GM11168 (cell line): ENCODE measurements around the gene LPP.

ENCODE experiments used
- in situ Hi-C: fragments of 300-500 bp; cut with MboI; formaldehyde crosslinking; loops from one replicate; pipeline ENCODE4 v1.12.0; 2022; ENCODE audit warnings: low sequenced_read_pairs; ENCODE audit not compliant: unreplicated experiment

Gene LPP

DNA sequence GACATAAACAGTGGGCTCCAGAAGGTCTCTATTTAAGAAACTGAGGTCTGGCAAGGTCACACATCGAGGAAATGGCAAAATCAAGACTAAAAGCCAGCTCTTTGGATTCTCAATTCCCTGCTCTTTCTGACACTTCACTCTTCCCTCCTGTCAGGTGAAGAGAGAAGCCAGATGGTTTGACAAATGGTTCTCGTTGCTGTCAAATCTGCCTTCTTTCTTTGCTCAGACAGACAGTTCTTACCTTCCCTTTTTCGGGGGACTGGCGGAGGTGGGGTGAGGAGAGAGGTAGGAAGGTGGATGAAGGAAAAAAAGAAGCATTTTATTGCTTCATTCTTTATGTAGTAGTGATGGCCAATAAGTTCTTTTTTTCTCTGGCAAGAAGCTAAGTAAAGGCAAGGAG is 133.4 kb downstream of the LPP start:
- in situ Hi-C loops: no loop called here

DNA sequence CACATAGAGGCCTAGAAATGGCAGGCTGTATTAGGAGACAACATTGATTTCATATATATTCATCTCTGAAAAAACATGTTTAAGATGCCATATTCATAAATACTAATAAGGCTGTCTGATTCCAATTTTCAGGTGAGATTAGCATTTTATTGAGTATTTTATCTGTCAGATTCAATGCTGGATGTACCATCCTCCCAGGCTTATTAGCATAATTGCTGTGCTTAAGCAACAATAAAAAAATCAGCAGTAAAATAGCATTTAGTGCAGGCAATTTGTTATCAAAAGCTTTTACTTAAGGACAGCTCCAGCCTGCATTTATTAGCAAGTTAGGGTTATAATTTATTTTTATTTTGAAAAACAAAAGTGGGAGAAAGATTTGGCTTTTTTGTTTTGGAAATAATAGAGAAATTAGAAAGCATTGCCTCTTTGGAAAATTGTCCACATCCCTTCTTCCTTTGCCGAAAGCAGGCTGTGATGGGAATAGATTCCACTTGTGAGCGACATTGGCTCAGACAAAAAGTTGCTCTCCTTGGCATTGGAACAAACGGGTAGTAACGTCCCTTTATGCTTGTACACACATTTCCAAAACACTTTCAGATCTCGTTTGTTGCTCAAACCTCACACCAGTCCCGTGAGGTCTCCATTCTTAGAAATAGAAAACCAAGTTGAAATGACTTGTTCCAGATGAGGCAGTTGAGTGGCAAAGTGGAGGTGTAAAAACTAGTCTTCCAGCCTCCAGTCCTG is 134.0 kb downstream of the LPP start:
- in situ Hi-C loops: no loop called here

DNA sequence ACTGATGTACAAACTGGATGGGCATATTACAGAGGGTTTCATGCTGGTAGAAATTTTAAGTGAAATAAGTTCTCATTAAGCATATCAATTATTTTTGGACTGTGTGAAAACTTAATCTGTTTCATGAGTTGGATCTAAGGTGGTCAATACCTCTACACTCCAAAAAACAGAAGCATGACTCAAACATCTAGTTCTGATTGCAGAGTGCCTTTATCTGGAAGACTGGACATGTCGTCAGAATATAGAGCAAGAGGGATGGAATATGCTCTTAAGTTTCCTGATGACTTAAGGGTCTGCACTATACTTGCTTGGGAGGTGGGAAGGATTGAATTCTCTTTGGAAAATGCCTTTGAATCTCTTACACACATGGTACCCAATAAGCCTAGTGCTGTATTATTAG is 138.3 kb downstream of the LPP start:
- in situ Hi-C loops: no loop called here

DNA sequence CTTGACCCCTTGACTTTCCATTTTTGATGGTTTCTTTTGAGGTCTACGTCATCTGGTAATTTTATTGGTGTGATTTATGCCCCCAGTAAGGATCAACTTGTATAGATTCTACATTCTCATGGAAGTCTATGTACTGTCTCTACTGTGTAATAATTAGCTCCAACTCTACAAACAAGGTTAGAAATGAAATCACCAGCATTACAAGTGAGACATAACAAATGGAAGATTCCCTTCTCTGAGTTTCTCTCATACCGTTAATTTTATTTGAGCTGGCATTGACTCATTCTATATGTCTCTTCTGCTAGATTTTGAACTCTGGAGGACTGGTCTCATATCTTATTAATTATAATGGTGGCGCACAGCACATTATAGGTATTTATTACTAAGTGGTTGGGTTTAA is 138.9 kb downstream of the LPP start:
- in situ Hi-C loops: no loop called here

DNA sequence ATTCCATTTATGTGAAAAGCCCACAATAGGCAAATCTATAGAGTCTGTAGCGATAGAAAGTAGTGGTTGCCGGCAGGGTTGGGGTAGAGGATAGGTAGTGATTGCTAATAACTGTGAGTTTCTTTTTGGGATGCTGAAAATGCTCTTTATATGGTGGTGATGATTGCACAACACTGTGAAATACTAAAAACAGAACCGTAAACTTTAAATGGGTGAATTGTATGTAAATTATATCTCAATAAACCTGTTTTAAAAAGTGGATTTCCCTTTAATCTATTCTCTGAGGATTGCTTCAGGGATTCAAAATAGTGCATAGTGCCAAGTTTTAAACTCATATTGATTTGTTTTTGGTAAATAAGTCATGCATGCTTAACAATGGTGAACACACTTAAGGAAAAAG is 140.2 kb downstream of the LPP start:
- in situ Hi-C loops: no loop called here

DNA sequence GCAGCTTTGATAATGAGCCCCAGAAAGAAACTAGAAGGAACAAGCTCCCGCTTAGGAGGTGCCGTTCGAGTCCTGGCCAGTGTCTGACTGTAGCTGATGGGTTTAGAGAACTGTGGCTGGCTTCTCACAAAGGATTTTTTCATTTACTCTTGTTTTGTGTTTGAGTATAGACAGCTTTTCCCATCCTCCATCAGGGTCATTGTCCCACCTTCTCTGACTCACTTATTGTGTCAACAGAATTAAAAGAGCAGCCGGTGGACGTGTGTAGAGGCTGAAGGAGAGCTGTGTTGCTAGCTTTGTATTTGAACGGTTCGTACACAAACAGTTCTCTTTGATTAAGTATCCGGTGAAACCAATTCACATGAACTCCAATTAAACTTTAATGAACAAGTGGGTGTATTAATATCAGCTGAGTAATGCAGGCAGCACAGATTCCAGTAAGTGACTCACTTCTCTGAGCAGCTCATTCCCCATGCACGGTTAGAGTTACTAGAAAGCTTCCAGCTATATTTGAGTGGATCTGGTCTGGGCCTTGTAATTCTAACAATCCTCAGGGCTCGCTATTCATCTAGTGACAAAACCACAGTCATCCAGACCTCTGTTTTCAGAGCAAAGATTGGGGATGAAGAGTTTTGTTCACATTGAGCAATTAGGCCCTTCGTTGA is 141.0 kb downstream of the LPP start:
- in situ Hi-C loops: no loop called here

DNA sequence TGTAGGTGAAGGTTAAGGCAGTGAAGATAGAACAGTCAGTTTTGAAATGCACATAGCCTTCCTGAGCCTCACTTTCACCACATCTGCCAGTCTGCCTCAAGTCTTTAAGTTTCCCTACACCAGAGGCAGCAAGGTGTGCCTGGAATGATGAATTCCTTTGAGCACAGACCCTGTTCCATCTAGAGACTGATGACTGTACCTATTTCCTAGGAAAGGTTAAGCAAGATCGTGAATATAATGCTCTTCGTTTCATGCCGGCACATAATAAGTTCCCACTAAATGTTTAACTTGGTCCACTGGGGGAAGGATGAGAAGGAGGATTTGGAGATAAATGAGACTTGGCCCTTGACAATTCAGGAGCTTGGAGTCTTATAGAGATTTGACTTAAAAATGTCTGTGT is 141.9 kb downstream of the LPP start:
- in situ Hi-C loops: no loop called here

DNA sequence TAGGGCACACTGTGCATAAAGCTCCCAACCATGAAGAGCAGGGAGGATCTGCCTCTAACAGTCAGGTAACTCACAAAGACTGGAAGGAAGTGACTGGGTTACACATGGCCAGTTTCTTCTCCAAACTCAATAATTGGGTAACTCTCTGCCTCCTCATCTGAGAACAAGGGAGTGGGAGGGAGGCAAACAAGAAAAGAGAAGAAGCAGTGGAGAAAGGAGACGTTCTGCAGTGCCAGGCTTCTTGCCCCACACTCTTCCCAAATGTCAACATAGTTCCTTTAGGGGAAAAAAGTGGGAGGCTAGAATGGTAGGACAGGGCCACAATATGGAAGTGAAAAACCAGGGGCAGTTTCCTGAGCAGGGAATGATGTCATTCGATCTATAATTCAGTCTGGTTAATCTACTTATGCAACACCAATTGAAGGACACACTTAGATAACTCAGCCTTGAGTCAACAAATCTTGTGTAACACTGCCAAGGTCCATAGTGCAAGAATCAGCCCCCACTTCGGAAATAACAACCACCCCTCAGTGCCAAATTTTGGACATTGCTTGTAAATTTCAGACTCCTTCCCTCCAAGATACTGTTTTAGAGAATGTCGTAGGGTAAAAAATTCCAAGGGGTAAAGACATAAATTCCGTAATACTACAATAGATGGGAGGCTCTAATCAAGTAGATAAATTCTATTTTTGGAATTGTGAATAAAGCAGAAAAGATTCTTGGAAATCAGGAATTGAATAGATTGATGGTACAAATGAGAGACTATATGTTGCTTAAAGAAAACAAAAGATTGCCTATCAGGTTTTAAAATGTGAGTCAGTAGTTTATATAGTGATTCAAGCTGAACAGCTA is 143.0 kb downstream of the LPP start:
- in situ Hi-C loops: no loop called here

DNA sequence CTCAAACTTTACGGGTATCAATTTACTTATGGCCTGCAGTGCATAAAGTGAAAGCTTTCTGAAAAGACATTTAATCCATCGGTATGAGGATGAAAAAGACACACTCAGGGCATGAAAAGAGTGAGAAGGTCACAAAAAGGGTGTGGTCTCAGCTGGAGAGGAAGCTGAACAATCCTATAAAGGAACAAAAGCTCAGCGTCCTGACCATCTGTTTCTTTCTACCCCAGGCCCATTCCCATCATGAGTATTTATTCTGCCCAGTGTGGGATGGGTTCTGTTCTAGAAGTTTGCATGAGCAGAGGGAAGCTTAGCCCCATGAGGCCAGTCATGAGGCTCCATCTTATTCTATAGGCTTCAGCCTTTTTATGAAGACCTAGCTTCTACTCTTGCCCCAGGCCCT is 144.6 kb downstream of the LPP start:
- in situ Hi-C loops: no loop called here

DNA sequence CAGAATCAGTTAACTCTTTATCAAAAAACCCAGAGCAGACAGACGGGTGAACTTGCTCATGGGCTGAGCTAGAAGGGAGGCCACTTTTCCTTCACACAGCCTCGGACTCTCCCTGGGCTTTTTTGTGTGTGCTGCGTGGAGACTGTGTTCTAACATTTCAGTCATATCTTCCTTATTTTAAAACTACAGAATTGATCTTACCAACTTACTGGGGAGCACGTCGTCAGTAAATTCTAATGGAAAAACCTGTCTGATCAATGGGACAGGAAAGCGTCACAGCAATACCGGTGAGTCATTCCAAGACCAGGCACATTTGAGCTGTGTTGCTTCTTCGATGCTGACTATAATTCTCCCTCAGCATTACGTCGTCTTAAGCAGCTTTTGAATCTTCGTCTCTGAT is 145.1 kb downstream of the LPP start:
- in situ Hi-C loops: no loop called here

DNA sequence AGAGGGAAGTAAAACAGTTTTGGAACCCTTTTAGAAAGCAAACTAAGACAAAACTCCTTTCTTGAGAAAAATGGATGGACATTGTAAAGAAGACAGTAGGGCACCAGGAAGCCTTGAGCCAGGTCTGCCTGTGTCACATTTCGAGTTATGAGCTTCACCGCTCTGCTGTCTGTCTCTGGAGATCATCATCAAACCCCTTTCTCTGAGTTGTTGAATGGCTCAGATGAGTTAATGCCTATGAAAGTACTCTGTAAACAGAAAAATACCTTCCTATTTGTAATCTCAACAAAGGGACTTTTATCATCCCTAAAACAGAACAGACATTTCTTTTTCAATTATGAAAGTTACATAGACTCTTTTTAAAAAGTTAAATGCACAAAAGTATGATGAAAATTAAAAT is 145.8 kb downstream of the LPP start:
- in situ Hi-C loops: no loop called here

DNA sequence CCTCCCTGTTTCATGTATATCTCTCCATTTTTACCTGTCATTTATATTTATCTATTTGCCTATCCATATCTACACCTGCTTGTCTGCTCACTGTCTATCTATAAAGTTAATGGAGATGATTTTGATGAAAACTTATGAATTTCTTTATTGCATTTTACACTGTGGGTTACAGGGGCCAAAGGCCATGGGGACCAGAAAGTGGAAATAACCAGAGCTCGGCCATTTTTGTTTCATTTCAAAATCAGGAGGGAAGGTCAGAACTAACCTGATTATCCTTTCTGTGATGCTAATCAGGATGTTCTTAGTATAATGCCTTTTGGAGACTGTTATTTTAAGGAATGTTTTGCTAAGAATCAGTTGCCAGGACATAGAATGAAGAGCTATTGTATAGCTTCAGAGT is 147.2 kb downstream of the LPP start:
- in situ Hi-C loops: no loop called here

DNA sequence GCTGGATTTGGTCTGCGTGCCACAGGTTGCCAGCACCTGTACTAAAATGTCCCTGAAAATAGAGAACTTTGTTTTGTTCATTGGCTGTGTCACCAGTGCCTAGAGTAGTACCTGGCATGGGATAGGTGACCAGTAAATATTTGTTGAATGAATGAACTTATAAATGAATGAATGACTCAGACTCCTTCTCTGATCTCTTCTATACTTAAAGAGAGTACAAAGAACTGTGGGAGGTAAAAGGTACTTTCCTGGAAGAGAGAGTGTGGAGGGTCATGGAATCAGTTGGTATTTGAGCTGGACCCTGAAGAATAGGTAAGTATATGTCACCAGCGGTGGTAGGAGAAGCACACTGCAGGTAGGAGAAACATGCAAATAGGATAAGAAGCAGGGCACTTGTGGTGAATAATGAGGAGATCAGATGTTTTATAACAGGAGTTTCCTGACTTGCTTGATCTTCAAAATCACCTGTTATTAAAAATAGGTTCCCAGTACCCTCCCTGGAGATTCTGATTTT is 149.4 kb downstream of the LPP start:
- in situ Hi-C loops: no loop called here

DNA sequence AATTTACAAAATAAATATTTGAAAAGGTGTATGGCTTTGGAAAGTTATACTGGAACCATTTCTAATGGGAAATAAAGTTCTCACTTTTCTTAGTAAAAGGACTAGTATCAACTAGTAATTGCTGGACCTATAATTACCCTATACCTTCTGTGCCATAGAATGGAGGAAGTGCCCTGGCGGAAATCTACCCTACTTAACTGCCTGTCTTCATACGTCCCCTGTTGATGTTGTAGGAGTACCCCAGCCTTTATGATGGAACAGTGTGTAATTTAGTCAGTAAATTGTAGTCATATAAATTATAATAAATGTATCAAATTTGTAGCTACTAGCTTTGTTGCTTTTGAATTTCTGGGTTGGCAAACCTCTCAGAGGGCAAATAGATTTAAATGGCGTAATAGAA is 149.9 kb downstream of the LPP start:
- in situ Hi-C loops: no loop called here

DNA sequence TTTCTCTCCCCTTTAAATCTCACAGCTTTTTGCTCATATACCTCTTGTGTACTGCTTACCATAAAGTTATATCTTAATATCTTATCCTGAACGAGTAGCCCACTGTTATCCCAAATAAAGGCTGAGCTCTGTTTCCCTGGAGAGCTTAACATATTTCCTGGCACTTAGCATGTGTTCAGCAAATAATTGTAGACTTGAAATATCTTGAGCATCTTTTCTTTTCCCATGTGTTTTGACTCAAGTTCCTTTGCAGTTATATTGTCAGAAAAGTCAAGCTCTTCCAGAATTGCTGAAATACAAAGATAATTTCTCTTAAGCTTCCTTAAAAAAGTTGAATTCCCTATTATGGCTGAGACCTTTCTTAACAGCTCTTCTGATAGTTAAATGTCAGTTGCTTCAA is 150.5 kb downstream of the LPP start:
- in situ Hi-C loops: no loop called here

DNA sequence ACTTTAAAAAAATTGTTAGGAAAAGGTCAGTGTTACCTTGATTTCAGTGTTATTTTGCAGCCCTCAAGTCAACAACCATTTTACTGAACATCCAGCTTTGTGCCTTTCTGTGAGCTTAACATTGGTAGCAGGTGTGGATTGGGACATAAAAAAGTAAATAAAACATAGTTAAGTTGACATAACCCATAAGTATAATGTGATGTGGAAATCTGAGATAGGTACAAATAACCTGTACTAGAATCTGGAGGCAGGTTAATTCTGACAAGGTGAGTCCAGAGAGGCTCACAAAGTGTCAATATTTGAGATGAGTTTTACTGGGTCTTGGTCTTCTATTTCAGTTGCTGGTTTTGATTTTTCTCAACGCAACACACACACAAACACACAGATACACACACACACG is 151.3 kb downstream of the LPP start:
- in situ Hi-C loops: no loop called here

DNA sequence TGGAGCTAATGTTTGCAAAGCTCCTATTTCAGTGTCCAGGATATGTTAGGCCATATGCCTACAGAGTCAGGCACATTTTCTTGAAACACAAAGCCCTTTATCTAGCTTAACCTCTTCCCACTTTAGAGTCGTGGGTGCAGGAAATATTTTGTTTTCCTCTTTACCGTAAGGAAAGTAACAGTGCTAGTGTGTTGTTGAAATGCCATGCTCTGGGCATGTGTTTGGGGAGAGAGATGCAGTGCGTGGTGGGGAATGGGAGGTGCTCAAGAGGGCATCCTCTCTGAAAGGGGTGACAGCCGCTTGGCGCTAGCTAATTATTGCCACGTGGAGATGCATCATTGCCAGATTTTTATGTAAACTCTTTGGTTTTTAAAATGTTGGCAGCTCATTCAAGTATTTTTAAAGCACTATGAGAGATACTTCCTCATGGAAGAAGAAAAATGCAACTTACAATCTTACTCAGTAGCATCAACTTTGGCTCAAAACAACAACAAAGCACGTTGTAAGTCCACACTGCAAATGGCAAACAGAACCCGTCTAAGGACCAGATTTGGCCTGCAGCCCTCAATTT is 152.6 kb downstream of the LPP start:
- in situ Hi-C loops: no loop called here

DNA sequence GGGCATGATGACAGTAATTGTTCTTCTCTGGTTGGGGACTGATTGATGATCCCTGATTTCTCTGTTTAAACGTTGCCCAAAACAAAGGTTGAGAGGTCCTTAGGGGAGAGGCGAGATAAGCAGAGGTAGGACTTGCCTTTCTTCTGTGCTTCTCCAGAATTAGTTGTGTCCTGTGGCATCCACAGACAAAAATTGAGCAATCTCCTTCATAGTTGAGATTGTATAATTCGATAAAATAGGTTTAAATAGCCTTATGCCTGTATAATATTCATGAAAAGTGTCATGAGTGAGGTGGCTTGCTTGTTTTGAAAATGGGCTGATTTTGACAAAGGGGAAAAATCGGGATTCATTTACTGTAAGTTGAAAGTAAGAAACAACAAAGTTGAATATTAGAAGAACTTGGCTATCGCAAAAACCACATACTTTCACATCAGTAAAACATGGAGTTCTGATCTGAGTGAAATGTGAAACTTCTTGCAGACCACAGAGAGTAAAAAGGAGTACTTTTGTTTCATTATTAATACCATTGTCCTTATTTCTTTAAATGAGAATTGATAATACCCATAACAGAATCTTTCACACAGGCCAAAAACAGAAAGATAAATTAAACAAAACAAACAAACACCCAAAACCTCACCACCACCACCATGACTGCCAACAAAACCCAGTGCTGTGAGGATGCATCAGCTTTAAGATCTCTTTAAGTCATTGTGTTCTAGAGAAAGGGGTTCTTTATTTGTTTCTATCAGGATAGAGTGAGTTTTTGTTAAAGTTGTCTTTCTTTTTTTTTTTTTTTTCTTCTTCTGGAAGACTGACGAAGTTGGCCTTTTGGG is 155.7 kb downstream of the LPP start:
- in situ Hi-C loops: no loop called here

DNA sequence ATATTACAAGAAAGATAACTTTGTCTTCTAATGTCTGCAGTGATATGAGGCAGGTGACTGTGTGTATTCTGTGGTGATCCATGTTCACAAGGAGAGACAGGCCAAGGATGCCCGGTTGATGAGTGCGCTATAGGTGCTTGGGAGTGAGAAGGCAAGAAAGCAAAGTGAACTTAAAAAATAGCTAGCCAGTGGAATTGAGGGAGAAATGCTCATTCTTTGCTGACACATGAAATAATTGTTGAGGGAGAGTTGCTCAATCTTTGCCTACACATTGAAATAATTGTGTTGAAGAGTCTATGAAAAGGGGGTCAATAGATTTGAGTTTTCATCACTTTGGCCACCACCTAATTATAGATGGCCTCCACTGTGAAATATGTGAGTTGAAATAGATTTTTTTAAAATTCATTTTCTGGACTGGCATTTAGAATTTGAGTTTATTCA is 156.3 kb downstream of the LPP start:
- in situ Hi-C loops: no loop called here

DNA sequence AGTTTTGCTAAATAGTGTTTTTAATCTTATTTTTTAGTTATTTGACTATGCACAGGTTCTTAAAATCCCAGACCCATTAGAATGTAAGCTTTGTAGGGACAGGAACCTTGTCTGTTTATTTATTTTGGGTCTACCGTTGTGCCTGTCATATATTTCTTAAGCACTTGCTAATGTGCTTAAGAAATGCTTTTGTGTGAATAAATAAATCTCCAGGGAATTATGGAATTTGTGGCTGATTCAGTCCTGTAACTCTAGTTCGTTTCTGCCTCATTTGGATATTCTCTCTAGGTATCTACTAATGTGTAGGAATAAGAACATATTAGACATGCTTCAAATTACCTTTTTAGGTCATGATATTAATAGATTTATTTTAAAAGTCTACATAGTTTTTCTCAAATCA is 161.6 kb downstream of the LPP start:
- in situ Hi-C loops: no loop called here
